Measurements from ENCODE around the gene SPATS2.

DNA sequence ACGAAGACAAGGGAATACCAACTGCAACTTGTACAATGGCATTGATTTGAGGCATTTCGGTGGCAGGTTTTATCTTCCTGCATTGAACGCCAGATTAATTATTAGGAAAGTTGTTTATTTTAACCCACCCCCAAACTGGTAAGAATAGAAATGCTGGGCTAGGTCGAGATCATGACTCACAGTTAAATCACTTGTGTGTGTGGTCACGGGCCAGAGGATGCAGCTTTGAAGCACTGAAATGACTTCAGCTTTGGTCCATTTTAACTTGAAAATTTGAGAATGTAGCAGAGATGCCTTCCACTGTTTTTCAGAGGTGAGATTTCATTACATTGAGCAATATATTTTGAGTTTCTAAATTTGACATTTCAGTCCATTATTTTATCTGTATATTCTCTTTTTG lies 148.0 kb downstream of the SPATS2 start:
- TF ChIP-seq, protein P1, sequence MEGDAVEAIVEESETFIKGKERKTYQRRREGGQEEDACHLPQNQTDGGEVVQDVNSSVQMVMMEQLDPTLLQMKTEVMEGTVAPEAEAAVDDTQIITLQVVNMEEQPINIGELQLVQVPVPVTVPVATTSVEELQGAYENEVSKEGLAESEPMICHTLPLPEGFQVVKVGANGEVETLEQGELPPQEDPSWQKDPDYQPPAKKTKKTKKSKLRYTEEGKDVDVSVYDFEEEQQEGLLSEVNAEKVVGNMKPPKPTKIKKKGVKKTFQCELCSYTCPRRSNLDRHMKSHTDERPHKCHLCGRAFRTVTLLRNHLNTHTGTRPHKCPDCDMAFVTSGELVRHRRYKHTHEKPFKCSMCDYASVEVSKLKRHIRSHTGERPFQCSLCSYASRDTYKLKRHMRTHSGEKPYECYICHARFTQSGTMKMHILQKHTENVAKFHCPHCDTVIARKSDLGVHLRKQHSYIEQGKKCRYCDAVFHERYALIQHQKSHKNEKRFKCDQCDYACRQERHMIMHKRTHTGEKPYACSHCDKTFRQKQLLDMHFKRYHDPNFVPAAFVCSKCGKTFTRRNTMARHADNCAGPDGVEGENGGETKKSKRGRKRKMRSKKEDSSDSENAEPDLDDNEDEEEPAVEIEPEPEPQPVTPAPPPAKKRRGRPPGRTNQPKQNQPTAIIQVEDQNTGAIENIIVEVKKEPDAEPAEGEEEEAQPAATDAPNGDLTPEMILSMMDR (IDR thresholded peaks at IDR 0.05) = no peak
- TF ChIP-seq EP300 (IDR thresholded peaks at IDR 0.05) = no peak

Data from ovary (tissue), 3 donors.